HG02588 (cell line): ENCODE results near the gene NPM3.

Experiments
- ATAC-seq: cut with Tn5 transposase; IDR thresholded peaks from one replicate; pipeline ENCODE4 v1.9.1; 2021; ENCODE audit warnings: mild to moderate bottlenecking, moderate library complexity; ENCODE audit not compliant: unreplicated experiment

NPM3 gene

GRCh38 chr10:101760510-101760909, 22.7 kb downstream of the NPM3 start:
- ATAC-seq, result no peak

GRCh38 chr10:101759309-101760247, 23.7 kb downstream of the NPM3 start:
- no peak for ATAC-seq

DNA sequence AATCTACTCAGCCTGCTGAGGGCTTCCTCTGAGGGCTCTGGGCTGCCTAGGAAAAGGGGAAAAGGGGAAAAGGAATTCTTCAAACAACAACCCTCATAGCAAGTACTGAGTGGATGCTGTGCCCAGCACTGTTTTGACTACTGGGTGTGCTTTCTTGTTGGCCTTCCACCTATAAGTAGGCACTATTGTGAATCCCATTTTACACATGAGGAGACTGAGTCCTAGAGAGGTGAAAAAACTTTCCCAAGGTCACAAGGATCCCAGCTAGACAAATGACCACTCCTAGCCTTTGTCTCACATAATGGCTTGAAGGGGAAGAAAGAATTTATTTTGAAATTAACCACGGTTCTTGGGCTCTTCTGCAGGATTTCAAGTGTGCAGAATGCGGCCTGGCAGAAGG, 24.4 kb downstream of the NPM3 start:
- ATAC-seq, result no peak

GRCh38 chr10:101752241-101752640, 31.0 kb downstream of the NPM3 start:
- no peak for ATAC-seq

DNA sequence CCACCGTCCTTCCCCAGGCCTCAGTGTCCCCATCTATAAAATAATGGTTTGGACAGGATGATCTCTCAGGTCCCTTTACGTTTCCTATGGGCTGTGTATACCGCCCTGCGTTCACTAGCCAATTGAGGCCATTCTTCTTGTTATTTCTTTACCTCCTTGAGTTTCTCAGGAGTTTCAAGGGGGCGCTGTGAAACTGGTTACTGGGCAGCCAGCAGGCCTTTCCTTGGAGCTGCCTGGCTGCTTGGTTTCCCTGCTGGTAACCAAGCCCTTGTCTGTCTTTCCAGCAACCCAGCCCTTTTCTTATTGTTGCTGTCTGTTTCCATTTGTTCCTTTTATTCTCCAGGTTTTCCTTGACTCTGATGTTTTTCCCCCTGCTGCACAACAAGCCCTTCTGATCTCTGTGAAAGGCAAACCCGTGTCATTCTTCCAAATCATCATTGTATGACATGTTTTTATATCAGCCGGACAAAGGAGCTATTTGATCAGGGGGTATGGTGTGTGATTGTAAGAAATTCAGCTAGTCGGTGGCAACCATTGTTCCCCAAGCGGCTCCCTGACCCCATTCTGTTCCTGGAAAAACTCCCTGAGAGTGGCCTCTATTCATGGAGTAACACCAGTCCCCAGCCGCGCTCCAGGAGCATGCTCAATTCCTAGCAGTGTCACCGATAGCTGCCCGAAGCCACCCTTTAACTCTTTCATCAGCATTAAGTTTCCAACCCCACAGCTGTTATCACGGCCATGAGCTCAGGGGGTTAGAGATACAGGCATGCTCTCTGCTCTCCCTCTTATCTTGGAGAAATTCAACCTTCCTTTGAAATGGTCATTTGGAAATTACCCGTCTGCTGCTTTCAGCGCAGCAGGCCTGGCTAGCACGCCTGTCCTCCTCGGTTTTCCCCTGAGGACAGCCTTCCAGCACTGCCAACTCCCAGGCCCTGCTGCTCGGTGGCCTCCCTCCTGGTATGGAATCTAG, 33.9 kb downstream of the NPM3 start:
- ATAC-seq, result no peak

DNA sequence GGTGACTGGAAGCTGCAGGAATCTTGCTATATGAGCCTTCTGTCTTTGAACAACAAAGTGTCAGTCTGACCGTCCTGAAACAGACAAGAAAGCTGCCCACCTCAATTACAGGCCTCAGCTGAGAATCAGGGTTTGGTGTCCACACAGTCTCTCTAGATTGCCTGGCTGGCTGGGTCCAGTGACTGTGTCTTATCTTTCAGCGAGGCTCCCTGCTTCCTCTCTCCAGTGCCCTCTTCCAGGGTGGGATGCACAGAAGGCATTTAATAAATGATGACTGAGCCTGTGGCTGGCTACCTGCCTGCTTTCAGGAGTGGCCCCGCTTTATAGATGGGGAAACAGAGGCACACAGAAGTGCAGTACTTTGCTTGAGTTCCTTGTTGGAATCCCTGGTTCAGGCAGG, 34.8 kb downstream of the NPM3 start:
- no peak for ATAC-seq

GRCh38 chr10:101745074-101745696, 38.1 kb downstream of the NPM3 start:
- ATAC-seq, result no peak

GRCh38 chr10:101744267-101744666, 39.0 kb downstream of the NPM3 start:
- no peak for ATAC-seq

GRCh38 chr10:101741938-101742337, 41.3 kb downstream of the NPM3 start:
- ATAC-seq, result no peak

- no peak for ATAC-seq
Measured at GRCh38 chr10:101736666-101737065, 46.6 kb downstream of the NPM3 start.

DNA sequence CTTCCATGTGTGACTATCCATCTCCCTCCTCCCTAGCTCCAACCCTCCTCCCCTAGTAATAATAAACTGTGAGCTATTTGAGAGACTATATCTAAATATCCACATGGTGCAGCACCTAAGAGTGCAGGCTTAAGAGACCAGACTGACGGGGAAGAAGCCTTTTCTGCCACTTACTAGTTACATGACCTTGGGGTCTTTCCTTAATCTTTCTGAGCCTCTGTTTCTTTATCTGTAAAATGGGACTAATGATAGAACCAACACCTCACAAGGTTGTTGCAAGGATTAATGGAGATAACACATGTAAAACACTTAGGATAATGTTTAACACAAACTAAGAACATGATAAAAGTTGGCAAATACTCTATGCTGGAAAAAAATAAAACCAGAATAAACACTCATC, 51.1 kb downstream of the NPM3 start:
- no peak for ATAC-seq
